Upper lobe of right lung (tissue), 1 donor: ENCODE measurements around the gene QARS1. TPM values are rescaled to one million over a fixed set of nuclear protein-coding genes. Genes with fewer than 3 reads are reported as not detected.
A peak's percentile ranks its signal among the peaks of the same experiment; 100 is the strongest.

Experiments
- ATAC-seq: fragments of 200-7000 bp; cut with Tn5 transposase; one replicate; pipeline ENCODE4 v1.9.1; 2020; ENCODE audit warnings: mild to moderate bottlenecking, moderate library complexity
- DNase-seq: peaks from one replicate; pipeline ENCODE4 v3.0.0-alpha.2; 2020
- H3K27ac ChIP-seq: fragments of 200-600 bp; one replicate; pipeline ENCODE4 v1.8.0; 2022
- H3K27me3 ChIP-seq: fragments of 200-600 bp; one replicate; pipeline ENCODE4 v1.8.0; 2022; ENCODE audit warnings: mild to moderate bottlenecking
- H3K36me3 ChIP-seq: fragments of 200-600 bp; one replicate; pipeline ENCODE4 v1.8.0; 2022
- H3K4me1 ChIP-seq: fragments of 200-600 bp; one replicate; pipeline ENCODE4 v1.8.0; 2022
- H3K4me3 ChIP-seq: fragments of 200-600 bp; one replicate; pipeline ENCODE4 v1.8.0; 2022; ENCODE audit warnings: mild to moderate bottlenecking
- H3K9me3 ChIP-seq: fragments of 200-600 bp; one replicate; pipeline ENCODE4 v1.8.0; 2022
- CTCF ChIP-seq: fragments of 200-600 bp; IDR thresholded peaks from one replicate; pipeline ENCODE4 v1.8.0; 2022; ENCODE audit warnings: antibody characterized with exemption
- intact Hi-C: fragments of 100-400 bp; cut with DNase I; formaldehyde crosslinking; loops from one replicate; pipeline ENCODE4 v1.11.0; 2022
- total RNA-seq: library from RNA; stranded (reverse); fragmentation: NEBNext Ultra II Directional; extraction: Animal tissue kit (Norgen Biotek cat#: 25700); gene quantifications from one replicate; pipeline ENCODE4 v1.2.1, GENCODE V29; 2021
- donor health status: DM: no; HTN: yes; CAD: no; lungs with severe emphysema.

Gene QARS1
- total RNA-seq, 1 donor from 2014 or later: 172 TPM

- TF ChIP-seq CTCF: no peak
- intact Hi-C loops: no loop called here
- H3K4me1 ChIP-seq: peaks cover 17% of the 10 kb centered on the region
- ATAC-seq (no peak), DNase-seq (no peak)
- H3K27me3 ChIP-seq: no peaks in the 10 kb centered on the region
- peaks cover 74% of the 10 kb centered on the region for H3K36me3 ChIP-seq
- H3K27ac ChIP-seq: peak overlapping the region; percentile 87
- peak overlapping the region; percentile 75 for H3K4me3 ChIP-seq
- H3K9me3 ChIP-seq: no peaks in the 10 kb centered on the region
Observed at GRCh38 chr3:49120096-49120437, 15.5 kb upstream of the QARS1 start.

GRCh38 chr3:49119439-49119838 is 14.9 kb upstream of the QARS1 start:
- Histone ChIP-seq H3K4me3 (peak overlapping the region; percentile 75), H3K9me3 (no peaks in the 10 kb centered on the region), H3K27ac (peak overlapping the region; percentile 87), H3K36me3 (peaks cover 74% of the 10 kb centered on the region), H3K4me1 (peaks cover 17% of the 10 kb centered on the region), H3K27me3 (no peaks in the 10 kb centered on the region)
- ATAC-seq (no peak), DNase-seq (no peak)
- intact Hi-C loops: no loop called here
- no peak for TF ChIP-seq CTCF

DNA sequence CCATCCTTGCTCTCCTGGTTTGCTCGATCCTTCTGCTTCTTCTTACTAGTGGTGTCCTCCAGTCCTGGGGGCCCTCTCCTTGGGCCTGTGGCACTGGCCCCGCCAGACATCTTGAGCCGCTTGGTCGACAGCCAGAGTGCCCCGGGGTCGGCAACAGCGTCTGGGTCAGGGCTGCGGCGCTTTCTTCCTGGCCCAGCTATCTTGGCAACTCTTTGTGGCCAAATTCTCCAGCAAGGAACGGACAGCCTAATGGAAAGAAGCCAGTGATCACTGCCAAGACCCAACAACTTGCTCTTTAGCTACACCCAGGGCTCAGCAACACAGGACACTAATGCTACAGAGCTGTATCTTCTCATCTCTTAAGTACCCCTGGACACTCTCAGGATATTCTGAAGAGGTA is 14.5 kb upstream of the QARS1 start:
- ATAC-seq (no peak), DNase-seq (no peak)
- H3K27me3 ChIP-seq: no peaks in the 10 kb centered on the region
- H3K27ac ChIP-seq: peak overlapping the region; percentile 87
- H3K9me3 ChIP-seq: no peaks in the 10 kb centered on the region
- intact Hi-C loops: no loop called here
- no peak overlapping the region for H3K4me3 ChIP-seq
- peaks cover 74% of the 10 kb centered on the region for H3K36me3 ChIP-seq
- peaks cover 17% of the 10 kb centered on the region for H3K4me1 ChIP-seq
- TF ChIP-seq CTCF: no peak

GRCh38 chr3:49112262-49112661 is 7.7 kb upstream of the QARS1 start:
- no peaks in the 10 kb centered on the region for H3K27me3 ChIP-seq
- H3K4me3 ChIP-seq: no peak overlapping the region
- no peaks in the 10 kb centered on the region for H3K4me1 ChIP-seq
- no peaks in the 10 kb centered on the region for H3K9me3 ChIP-seq
- peaks cover 100% of the 10 kb centered on the region for H3K36me3 ChIP-seq
- no peak for TF ChIP-seq CTCF
- intact Hi-C loops: no loop called here
- ATAC-seq (no peak), DNase-seq (no peak)
- no peak overlapping the region for H3K27ac ChIP-seq

GRCh38 chr3:49111347-49111746 is 6.8 kb upstream of the QARS1 start:
- Histone ChIP-seq H3K36me3 (peaks cover 93% of the 10 kb centered on the region), H3K4me3 (no peak overlapping the region), H3K4me1 (no peaks in the 10 kb centered on the region), H3K27ac (no peak overlapping the region), H3K27me3 (no peaks in the 10 kb centered on the region), H3K9me3 (no peaks in the 10 kb centered on the region)
- intact Hi-C loops: no loop called here
- DNase-seq (no peak), ATAC-seq (no peak)
- no peak for TF ChIP-seq CTCF

- intact Hi-C loops: no loop called here
- no peaks in the 10 kb centered on the region for H3K27me3 ChIP-seq
- H3K27ac ChIP-seq: no peak overlapping the region
- DNase-seq (no peak), ATAC-seq (no peak)
- H3K4me3 ChIP-seq: no peak overlapping the region
- H3K36me3 ChIP-seq: peaks cover 88% of the 10 kb centered on the region
- no peaks in the 10 kb centered on the region for H3K4me1 ChIP-seq
- no peaks in the 10 kb centered on the region for H3K9me3 ChIP-seq
- TF ChIP-seq CTCF: no peak
Observed at GRCh38 chr3:49110780-49111179, 6.2 kb upstream of the QARS1 start.
